Spleen (tissue), 11 donors: Measurements from ENCODE around the gene DPYSL3. TPM values are rescaled to one million over a fixed set of nuclear protein-coding genes. Genes with fewer than 3 reads are reported as not detected.
"Not testable (repeated sequence)": the region's sequence is repeated elsewhere in the genome, so short reads cannot be mapped to it uniquely, and the experiment has no call there.

Source experiments
- DNase-seq: peaks from one replicate; pipeline ENCODE4 v3.0.0-alpha.2; 2020
- H3K27ac ChIP-seq, 8 donors: fragments of 200-600 bp; sonication (generic) in 7 of 8; 1 replicate in 4 of 8; 2 replicates in 4 of 8; pipeline versions ENCODE4 v1.5.0 to v1.8.0; 2016 to 2021; ENCODE audit warnings: inconsistent platforms in 4 of 8, mild to moderate bottlenecking in 4 of 8, moderate library complexity in 1 of 8
- H3K27me3 ChIP-seq, 7 donors: fragments of 200-600 bp; sonication (generic) in 6 of 7; replicated peaks in 1 of 7; 1 replicate in 4 of 7; 2 replicates in 3 of 7; pipeline versions ENCODE4 v1.5.0 to v1.8.0; 2016 to 2021; ENCODE audit warnings: inconsistent platforms in 3 of 7, mild to moderate bottlenecking in 1 of 7
- H3K36me3 ChIP-seq, 6 donors: fragments of 200-600 bp; sonication (generic) in 5 of 6; 1 replicate in 4 of 6; 2 replicates in 2 of 6; pipeline versions ENCODE4 v1.5.0 to v1.8.0; 2016 to 2021; ENCODE audit warnings: inconsistent platforms in 2 of 6
- H3K4me1 ChIP-seq, 6 donors: fragments of 200-600 bp; sonication (generic) in 5 of 6; 1 replicate in 3 of 6; 2 replicates in 3 of 6; pipeline versions ENCODE4 v1.5.0 to v1.8.0; 2016 to 2021; ENCODE audit warnings: inconsistent platforms in 3 of 6
- H3K4me3 ChIP-seq, 8 donors: fragments of 200-600 bp; sonication (generic) in 7 of 8; 1 replicate in 4 of 8; 2 replicates in 4 of 8; pipeline versions ENCODE4 v1.5.0 to v1.8.0; 2016 to 2021; ENCODE audit warnings: inconsistent platforms in 4 of 8, mild to moderate bottlenecking in 4 of 8, moderate library complexity in 2 of 8
- H3K9me3 ChIP-seq, 8 donors: fragments of 200-600 bp; sonication (generic) in 7 of 8; 1 replicate in 4 of 8; 2 replicates in 4 of 8; pipeline versions ENCODE4 v1.5.0 to v1.8.0; 2016 to 2021; ENCODE audit warnings: inconsistent platforms in 4 of 8
- POLR2A ChIP-seq, 3 donors: fragments of 450-650 bp; IDR thresholded peaks; one replicate each; pipeline ENCODE4 v1.5.1; 2017; ENCODE audit warnings: antibody characterized with exemption in 3 of 3, mild to moderate bottlenecking in 1 of 3
- POLR2AphosphoS5 ChIP-seq, 3 donors: sonication (generic); formaldehyde crosslinking; IDR thresholded peaks; one replicate each; pipeline ENCODE4 v1.5.1; 2017; ENCODE audit warnings: antibody characterized with exemption in 3 of 3
- WGBS, 5 donors: extraction: QIAGEN DNeasy Blood & Tissue Kit in 3 of 5; methylation state at CpG; one replicate each; pipeline versions ENCODE4 v1.1.5 to v1.1.7; 2013 to 2018; 5-methylcytosine and 5-hydroxymethylcytosine counted together
- intact Hi-C: fragments of 100-400 bp; cut with DNase I; formaldehyde crosslinking; loops from one replicate; pipeline ENCODE4 v1.15.0; 2023; ENCODE audit warnings: low total_unique reads
- polyA plus RNA-seq, 3 donors: library from polyadenylated mRNA; stranded (reverse); fragments of 200-250 nt; gene quantifications; one replicate each; pipeline ENCODE4 v1.2.1, GENCODE V29; 2013
- total RNA-seq, 7 donors: library from RNA; depleted of rRNA in 3 of 7; stranded (reverse); fragments of >200 nt in 3 of 7; fragmentation: NEBNext Ultra II Directional in 4 of 7; extraction: Animal tissue kit (Norgen Biotek cat#: 25700) in 4 of 7; gene quantifications; one replicate each; pipeline versions ENCODE4 v1.1.0 to v1.2.1, GENCODE V29; 2016 to 2021
- TF ChIP-seq, protein P1 (sequence below), 11 experiments: fragments of 200-600 bp in 7 of 11; fragments of 450-650 bp in 4 of 11; sonication (generic) in 4 of 11; IDR thresholded peaks in 8 of 11; conservative IDR thresholded peaks in 3 of 11; 1 replicate in 7 of 11; 2 replicates in 4 of 11; pipeline versions ENCODE4 v1.4.0 to v1.8.0; 2016 to 2021; ENCODE audit warnings: antibody characterized with exemption in 11 of 11, inconsistent platforms in 4 of 11, mild to moderate bottlenecking in 1 of 11
- donor health status: healthy with polysubstance abuse.
- donor health status: DM: no; HTN: no; CAD: no; lungs with moderate emphysema.
- donor health status: DM: no; HTN: no; CAD: no.
- donor health status: Bipolar disorder and iron deficiency.
- donor health status: healthy.
- donor health status: DM: no; HTN: no; CAD: no.
- donor health status: DM: yes; HTN: yes; CAD: no.

DPYSL3 gene
- total and polyA plus RNA-seq, 10 donors: 10.0 to 58.2 (median 40.4) TPM

DNA sequence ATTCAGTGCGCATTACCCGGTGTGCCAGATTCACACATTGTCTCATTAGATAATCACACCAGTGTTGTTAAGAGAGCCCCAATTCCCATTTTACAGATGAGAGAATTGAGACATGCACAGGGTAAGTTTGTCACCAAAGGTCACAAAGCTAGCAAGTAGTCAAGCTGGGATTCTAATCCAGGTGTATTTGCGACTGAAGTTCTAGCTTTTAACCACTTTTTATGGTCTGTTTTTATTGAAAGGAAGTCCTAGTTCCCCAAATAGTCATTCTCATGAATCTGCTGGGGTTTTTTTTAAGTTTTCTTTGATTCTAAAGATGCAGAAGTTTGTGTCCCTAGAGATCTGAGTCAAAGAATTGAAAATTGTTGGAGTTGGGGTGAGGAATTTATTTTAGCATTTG, 136.5 kb downstream of the DPYSL3 start:
- intact Hi-C loops: no loop called here
- Histone ChIP-seq H3K4me3 (no peak overlapping the region), H3K4me1 (no peaks in the 10 kb centered on the region), H3K9me3 (peaks cover 0 to 2% (median under 1%) of the 10 kb centered on the region in 8 donors), H3K36me3 (no peaks in the 10 kb centered on the region), H3K27ac (no peak overlapping the region), H3K27me3 (no peaks in the 10 kb centered on the region)
- TF ChIP-seq POLR2AphosphoS5 (IDR thresholded peaks at IDR 0.05) (no peak), POLR2A (IDR thresholded peaks at IDR 0.05) (no peak)
- no peak for DNase-seq
- 76 to 83% (median 81%) methylated on average over 3 of the region's 3 CpGs for WGBS, 5 donors

DNA sequence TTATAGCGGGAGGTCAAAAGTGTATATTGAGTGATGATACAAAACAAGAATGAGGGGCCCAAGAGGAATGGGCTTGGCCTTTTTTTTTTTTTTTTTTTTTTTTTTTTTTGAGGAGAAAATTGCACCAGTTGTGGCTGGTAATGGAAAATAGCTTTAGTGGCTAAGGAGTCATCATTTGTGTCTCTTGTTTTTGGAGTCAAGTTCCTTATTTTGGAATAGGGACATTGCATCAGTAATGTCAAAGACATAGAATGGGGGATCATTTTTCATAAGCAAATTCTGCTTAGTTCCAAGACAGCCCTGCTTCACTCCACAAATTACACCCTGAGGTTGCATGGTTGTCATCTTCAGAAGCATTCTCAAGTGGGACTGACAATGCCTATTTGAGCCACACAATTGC, 137.7 kb downstream of the DPYSL3 start:
- 78 to 95% (median 85%) methylated on average over 1 of the region's 1 CpG for WGBS, 5 donors
- Histone ChIP-seq H3K9me3 (no peaks in the 10 kb centered on the region), H3K36me3 (no peaks in the 10 kb centered on the region), H3K4me1 (no peaks in the 10 kb centered on the region), H3K27ac (no peak overlapping the region), H3K27me3 (no peaks in the 10 kb centered on the region), H3K4me3 (no peak overlapping the region)
- DNase-seq: no peak
- TF ChIP-seq, protein P1, sequence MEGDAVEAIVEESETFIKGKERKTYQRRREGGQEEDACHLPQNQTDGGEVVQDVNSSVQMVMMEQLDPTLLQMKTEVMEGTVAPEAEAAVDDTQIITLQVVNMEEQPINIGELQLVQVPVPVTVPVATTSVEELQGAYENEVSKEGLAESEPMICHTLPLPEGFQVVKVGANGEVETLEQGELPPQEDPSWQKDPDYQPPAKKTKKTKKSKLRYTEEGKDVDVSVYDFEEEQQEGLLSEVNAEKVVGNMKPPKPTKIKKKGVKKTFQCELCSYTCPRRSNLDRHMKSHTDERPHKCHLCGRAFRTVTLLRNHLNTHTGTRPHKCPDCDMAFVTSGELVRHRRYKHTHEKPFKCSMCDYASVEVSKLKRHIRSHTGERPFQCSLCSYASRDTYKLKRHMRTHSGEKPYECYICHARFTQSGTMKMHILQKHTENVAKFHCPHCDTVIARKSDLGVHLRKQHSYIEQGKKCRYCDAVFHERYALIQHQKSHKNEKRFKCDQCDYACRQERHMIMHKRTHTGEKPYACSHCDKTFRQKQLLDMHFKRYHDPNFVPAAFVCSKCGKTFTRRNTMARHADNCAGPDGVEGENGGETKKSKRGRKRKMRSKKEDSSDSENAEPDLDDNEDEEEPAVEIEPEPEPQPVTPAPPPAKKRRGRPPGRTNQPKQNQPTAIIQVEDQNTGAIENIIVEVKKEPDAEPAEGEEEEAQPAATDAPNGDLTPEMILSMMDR (IDR thresholded peaks at IDR 0.05 in 8 of 11, conservative IDR thresholded peaks at IDR 0.05 in 3 of 11): no peak
- no peak for TF ChIP-seq POLR2A (IDR thresholded peaks at IDR 0.05)
- no peak for TF ChIP-seq POLR2AphosphoS5 (IDR thresholded peaks at IDR 0.05)
- intact Hi-C loops: no loop called here

DNA sequence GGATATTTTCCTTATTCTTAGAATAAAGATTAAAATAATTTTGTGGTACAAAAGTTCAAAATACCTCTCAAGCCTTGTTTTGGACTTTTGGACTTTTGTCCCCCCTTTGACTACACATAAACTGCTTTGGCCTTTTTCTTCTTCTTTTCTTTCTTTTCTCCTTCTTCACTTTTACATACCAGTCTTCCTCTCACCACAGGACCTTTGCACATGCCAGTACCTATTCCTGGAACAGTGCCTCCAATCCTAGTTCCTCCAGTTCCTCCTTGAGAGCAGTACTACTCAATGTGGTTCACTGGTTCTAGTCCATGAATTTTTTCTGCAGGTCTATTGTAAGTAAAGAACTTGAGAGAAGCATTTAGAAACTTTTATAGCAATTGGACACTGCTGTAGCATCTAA, 138.6 kb downstream of the DPYSL3 start:
- H3K4me3 ChIP-seq: no peak overlapping the region
- H3K9me3 ChIP-seq: no peaks in the 10 kb centered on the region
- no peaks in the 10 kb centered on the region for H3K27me3 ChIP-seq
- TF ChIP-seq POLR2A (IDR thresholded peaks at IDR 0.05) (no peak), POLR2AphosphoS5 (IDR thresholded peaks at IDR 0.05) (no peak)
- TF ChIP-seq, protein P1 (IDR thresholded peaks at IDR 0.05 in 8 of 11, conservative IDR thresholded peaks at IDR 0.05 in 3 of 11): no peak
- H3K36me3 ChIP-seq: no peaks in the 10 kb centered on the region
- no peak overlapping the region for H3K27ac ChIP-seq
- DNase-seq: no peak
- intact Hi-C loops: no loop called here
- no peaks in the 10 kb centered on the region for H3K4me1 ChIP-seq

DNA sequence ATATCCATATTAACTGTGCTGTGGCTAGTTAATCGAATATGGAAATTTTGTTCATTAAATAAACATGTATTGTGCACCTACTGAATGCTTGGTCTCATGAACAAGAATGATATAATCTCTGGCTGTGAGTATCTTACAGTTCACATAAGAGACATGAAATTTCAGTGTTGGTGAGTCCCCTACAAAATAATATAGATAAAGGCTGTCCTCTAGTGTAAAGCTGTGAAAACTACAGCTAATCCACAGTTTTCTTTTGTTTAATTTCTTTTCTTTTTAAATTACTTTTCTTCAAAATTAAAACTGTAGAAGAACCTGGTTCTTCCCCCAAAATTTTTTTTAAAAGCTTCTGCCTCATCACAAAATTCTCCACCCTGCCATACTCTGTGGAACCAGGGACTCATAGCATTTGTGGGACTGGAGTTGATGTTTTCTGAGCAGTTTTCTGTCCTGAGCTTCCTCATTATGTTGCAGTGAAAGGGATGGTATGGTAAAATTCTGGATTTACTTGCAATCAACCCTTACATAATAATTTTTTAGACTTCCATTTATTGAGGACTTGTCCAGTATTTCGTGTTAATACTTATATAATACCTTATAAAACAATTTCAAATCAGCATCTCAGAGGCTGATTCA, 140.0 kb downstream of the DPYSL3 start:
- H3K36me3 ChIP-seq: no peaks in the 10 kb centered on the region
- H3K27me3 ChIP-seq: no peaks in the 10 kb centered on the region
- no peak for DNase-seq
- H3K4me1 ChIP-seq: no peaks in the 10 kb centered on the region
- intact Hi-C loops: loop anchor here (10.0 kb wide), 1 partner anchor 145 kb away; no protein-coding TSS in a partner anchor
- H3K27ac ChIP-seq: no peak overlapping the region
- WGBS, 5 donors: 6 to 52% (median 27%) methylated on average over 2 of the region's 2 CpGs
- no peak overlapping the region for H3K4me3 ChIP-seq
- TF ChIP-seq, protein P1 (IDR thresholded peaks at IDR 0.05 in 8 of 11, conservative IDR thresholded peaks at IDR 0.05 in 3 of 11): peak in 3 of 11 experiments; percentile 17 to 33 (median 33)
- no peak for TF ChIP-seq POLR2A (IDR thresholded peaks at IDR 0.05)
- peaks cover 0 to under 1% (median 0%) of the 10 kb centered on the region in 8 donors for H3K9me3 ChIP-seq

DNA sequence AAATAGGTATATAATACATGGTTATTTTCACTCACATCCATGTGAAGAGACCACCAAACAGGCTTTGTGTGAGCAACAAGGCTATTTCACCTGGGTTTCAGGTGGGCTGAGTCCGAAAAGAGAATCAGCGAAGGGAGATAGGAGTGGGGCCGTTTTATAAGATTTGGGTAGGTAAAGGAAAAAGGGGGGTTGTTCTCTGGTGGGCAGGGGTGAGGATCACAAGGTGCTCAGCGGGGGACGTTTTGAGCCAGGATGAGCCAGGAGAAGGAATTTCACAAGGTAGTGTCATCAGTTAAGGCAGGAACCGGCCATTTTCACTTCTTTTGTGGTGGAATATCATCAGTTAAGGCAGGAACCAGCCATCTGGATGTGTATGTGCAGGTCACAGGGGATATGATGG, 142.5 kb downstream of the DPYSL3 start:
- H3K4me1 ChIP-seq, H3K36me3 ChIP-seq, H3K27ac ChIP-seq, H3K9me3 ChIP-seq, DNase-seq, H3K4me3 ChIP-seq, H3K27me3 ChIP-seq: not testable (repeated sequence)
- 82 to 94% (median 87%) methylated on average over 6 of the region's 6 CpGs for WGBS, 5 donors
- intact Hi-C loops: loop anchor here (10.0 kb wide), 1 partner anchor 143 kb away; no protein-coding TSS in a partner anchor
